ENCODE data around the gene DIP2B. TPM values are rescaled to one million over a fixed set of nuclear protein-coding genes. Genes with fewer than 3 reads are reported as not detected.

DIP2B gene
- total RNA-seq, 3 donors from 2014 or later (not counting 1 experiment from before 2014, with no cell fraction given), result 17.2 to 23.2 (median 22.2) TPM

GRCh38 chr12:50572287-50572686 is 67.5 kb downstream of the DIP2B start:
- Mint-ChIP-seq H3K27ac (no peak overlapping the region), H3K36me3 (no peaks in the 10 kb centered on the region), H3K9me3 (no peaks in the 10 kb centered on the region), H3K4me1 (peaks cover 17 to 19% of the 10 kb centered on the region in 2 donors), H3K27me3 (ENCODE audit: low read depth in 2 of 2) (no peaks in the 10 kb centered on the region), H3K4me3 (no peak overlapping the region)
- no peaks in the 10 kb centered on the region for H3K9me3 ChIP-seq (ENCODE audit: control insufficient read depth, insufficient read depth, low read length)
- H3K36me3 ChIP-seq (ENCODE audit: control insufficient read depth, insufficient read depth, low read length), result no peaks in the 10 kb centered on the region
- TF ChIP-seq CTCF (IDR thresholded peaks at IDR 0.05), result no peak
- no peaks in the 10 kb centered on the region for H3K4me1 ChIP-seq (ENCODE audit: control insufficient read depth, insufficient read depth, low read length)
- DNase-seq (no peak), ATAC-seq (no peak)
- H3K27me3 ChIP-seq (ENCODE audit: control insufficient read depth, insufficient read depth, low read length), result no peaks in the 10 kb centered on the region
- H3K4me3 ChIP-seq (ENCODE audit: low read length), result no peak overlapping the region
- no peak overlapping the region for H3K27ac ChIP-seq (ENCODE audit: low read length)
- 100% methylated on average over 1 of the region's 1 CpG for WGBS (ENCODE audit: insufficient coverage)
- intact Hi-C loops (cut with micrococcal nuclease), result no loop called here

DNA sequence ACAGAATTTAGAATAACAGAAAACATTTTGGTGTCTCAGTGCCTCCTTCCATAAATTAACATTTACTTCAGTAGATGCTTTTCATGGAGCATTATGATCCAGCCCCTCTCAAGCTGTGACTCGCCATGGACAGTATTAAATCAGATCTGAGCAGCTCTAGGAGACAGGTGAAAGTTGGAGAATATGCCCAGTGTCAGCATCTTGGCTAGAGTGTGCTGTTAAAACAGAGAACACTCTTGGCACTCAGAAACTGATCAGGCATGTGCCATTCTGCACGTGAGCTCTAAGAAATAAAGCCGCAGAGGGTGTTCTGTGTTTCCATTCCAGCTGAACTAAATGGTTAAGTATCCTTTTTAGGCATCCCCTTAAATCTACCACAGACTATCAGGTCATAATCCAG is 68.0 kb downstream of the DIP2B start:
- Histone ChIP-seq H3K36me3 (ENCODE audit: control insufficient read depth, insufficient read depth, low read length) (no peaks in the 10 kb centered on the region), H3K27ac (ENCODE audit: low read length) (no peak overlapping the region), H3K4me3 (ENCODE audit: low read length) (no peak overlapping the region), H3K9me3 (ENCODE audit: control insufficient read depth, insufficient read depth, low read length) (no peaks in the 10 kb centered on the region), H3K4me1 (ENCODE audit: control insufficient read depth, insufficient read depth, low read length) (no peaks in the 10 kb centered on the region), H3K27me3 (ENCODE audit: control insufficient read depth, insufficient read depth, low read length) (no peaks in the 10 kb centered on the region)
- peaks cover 17 to 18% of the 10 kb centered on the region in 2 donors for H3K4me1 Mint-ChIP-seq
- 89% methylated on average over 3 of the region's 3 CpGs for WGBS (ENCODE audit: insufficient coverage)
- TF ChIP-seq CTCF (IDR thresholded peaks at IDR 0.05), result no peak
- no peaks in the 10 kb centered on the region for H3K36me3 Mint-ChIP-seq
- no peak for DNase-seq
- no peak overlapping the region for H3K4me3 Mint-ChIP-seq
- no peaks in the 10 kb centered on the region for H3K9me3 Mint-ChIP-seq
- ATAC-seq, result no peak
- no peak overlapping the region for H3K27ac Mint-ChIP-seq
- no peaks in the 10 kb centered on the region for H3K27me3 Mint-ChIP-seq (ENCODE audit: low read depth in 2 of 2)
- intact Hi-C loops (cut with micrococcal nuclease), result no loop called here

DNA sequence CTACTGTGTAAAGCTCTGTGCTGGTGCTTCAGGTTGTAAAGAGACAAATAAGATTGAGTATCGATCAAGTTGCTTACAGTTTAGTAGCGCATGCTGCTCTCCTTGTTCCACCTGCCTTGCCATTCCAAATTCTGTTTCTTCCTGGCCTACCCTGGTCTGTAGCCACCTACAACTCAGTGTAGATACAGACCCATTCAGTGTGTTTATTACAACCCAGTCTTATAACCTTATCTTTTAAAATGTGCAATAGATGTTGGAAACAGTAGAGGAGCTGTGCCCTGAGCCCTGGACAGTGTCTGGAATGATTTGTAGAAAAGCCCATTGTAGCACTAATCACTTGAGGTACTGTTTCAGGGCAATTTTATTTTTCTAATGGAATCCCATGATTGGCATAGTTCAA is 68.5 kb downstream of the DIP2B start:
- Mint-ChIP-seq H3K27me3 (ENCODE audit: low read depth in 2 of 2) (no peaks in the 10 kb centered on the region), H3K9me3 (no peaks in the 10 kb centered on the region), H3K4me1 (peaks cover 16 to 17% of the 10 kb centered on the region in 2 donors), H3K36me3 (no peaks in the 10 kb centered on the region), H3K4me3 (no peak overlapping the region), H3K27ac (no peak overlapping the region)
- H3K4me3 ChIP-seq (ENCODE audit: low read length), result no peak overlapping the region
- 94% methylated on average over 2 of the region's 2 CpGs for WGBS (ENCODE audit: insufficient coverage)
- no peaks in the 10 kb centered on the region for H3K27me3 ChIP-seq (ENCODE audit: control insufficient read depth, insufficient read depth, low read length)
- intact Hi-C loops (cut with micrococcal nuclease), result no loop called here
- H3K36me3 ChIP-seq (ENCODE audit: control insufficient read depth, insufficient read depth, low read length), result no peaks in the 10 kb centered on the region
- DNase-seq (no peak), ATAC-seq (no peak)
- no peaks in the 10 kb centered on the region for H3K4me1 ChIP-seq (ENCODE audit: control insufficient read depth, insufficient read depth, low read length)
- H3K9me3 ChIP-seq (ENCODE audit: control insufficient read depth, insufficient read depth, low read length), result no peaks in the 10 kb centered on the region
- no peak overlapping the region for H3K27ac ChIP-seq (ENCODE audit: low read length)
- no peak for TF ChIP-seq CTCF (IDR thresholded peaks at IDR 0.05)

GRCh38 chr12:50574601-50575348 is 70.0 kb downstream of the DIP2B start:
- no peak for TF ChIP-seq CTCF (IDR thresholded peaks at IDR 0.05)
- no peaks in the 10 kb centered on the region for H3K4me1 ChIP-seq (ENCODE audit: control insufficient read depth, insufficient read depth, low read length)
- DNase-seq, result no peak
- Mint-ChIP-seq H3K9me3 (no peaks in the 10 kb centered on the region), H3K27ac (no peak overlapping the region), H3K4me1 (peaks cover 7 to 12% of the 10 kb centered on the region in 2 donors), H3K27me3 (ENCODE audit: low read depth in 2 of 2) (no peaks in the 10 kb centered on the region), H3K4me3 (no peak overlapping the region), H3K36me3 (no peaks in the 10 kb centered on the region)
- no peak overlapping the region for H3K4me3 ChIP-seq (ENCODE audit: low read length)
- no peaks in the 10 kb centered on the region for H3K27me3 ChIP-seq (ENCODE audit: control insufficient read depth, insufficient read depth, low read length)
- no peaks in the 10 kb centered on the region for H3K9me3 ChIP-seq (ENCODE audit: control insufficient read depth, insufficient read depth, low read length)
- H3K36me3 ChIP-seq (ENCODE audit: control insufficient read depth, insufficient read depth, low read length), result no peaks in the 10 kb centered on the region
- no peak for ATAC-seq
- intact Hi-C loops (cut with micrococcal nuclease), result no loop called here
- H3K27ac ChIP-seq (ENCODE audit: low read length), result no peak overlapping the region
- 93% methylated on average over 5 of the region's 5 CpGs for WGBS (ENCODE audit: insufficient coverage)

Measured in natural killer cell (primary cell).